Measurements from ENCODE around the gene TSPAN15. TPM values are rescaled to one million over a fixed set of nuclear protein-coding genes. Genes with fewer than 3 reads are reported as not detected.

TSPAN15 gene
- total RNA-seq, 2 experiments from 2014 or later, result 2.4 to 3.1 TPM

DNA sequence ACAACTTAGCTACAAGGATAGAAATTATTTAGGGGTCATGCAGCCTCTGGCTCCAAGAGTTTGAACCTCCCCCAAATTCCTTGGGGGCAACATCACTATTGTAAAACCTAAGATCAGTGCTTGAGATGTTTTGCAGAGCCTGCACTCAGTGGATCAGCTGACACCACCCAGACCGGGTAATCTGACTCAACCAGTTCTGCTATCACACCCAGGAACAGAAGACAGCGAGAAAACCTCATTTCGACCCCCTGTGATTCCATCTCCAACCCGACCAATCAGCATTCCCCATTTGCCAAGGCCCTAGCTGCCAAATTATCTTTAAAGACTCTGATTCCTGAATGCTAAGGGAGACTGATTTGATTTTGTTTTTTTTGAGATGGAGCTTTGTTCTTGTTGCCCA, 39.8 kb upstream of the TSPAN15 start:
- DNase-seq (ENCODE audit: low spot score), result no peak
- BruUV-seq (replicated peaks), result no TSS peak
- H3K36me3 ChIP-seq (ENCODE audit: insufficient read depth, low read length), result no peaks in the 10 kb centered on the region
- no peaks in the 10 kb centered on the region for H3K9me2 ChIP-seq (ENCODE audit: insufficient read depth, low read length)
- H3K4me1 ChIP-seq (ENCODE audit: insufficient read depth, low read length, poor library complexity, severe bottlenecking), result peaks cover 28% of the 10 kb centered on the region
- POLR2A ChIA-PET, result no interaction called here
- H3K27ac ChIP-seq (ENCODE audit: low read depth, low read length, poor library complexity, severe bottlenecking), result no peak overlapping the region
- CTCF ChIA-PET (ENCODE audit: unreplicated experiment), result no interaction called here
- no peak overlapping the region for H3K4me2 ChIP-seq (ENCODE audit: low read length)
- no peak overlapping the region for H3K4me3 ChIP-seq (ENCODE audit: low read depth, low read length, poor library complexity, severe bottlenecking)
- no peak overlapping the region for H2AFZ ChIP-seq (ENCODE audit: low read length)
- no peaks in the 10 kb centered on the region for H4K20me1 ChIP-seq (ENCODE audit: insufficient read depth, low read length)
- intact Hi-C loops (cut with micrococcal nuclease; ENCODE audit: unreplicated experiment), result loop anchor here (10.0 kb wide), 1 partner anchor 407 kb away; no protein-coding TSS in a partner anchor
- H3K79me2 ChIP-seq (ENCODE audit: insufficient read depth, low read depth, low read length), result no peaks in the 10 kb centered on the region
- no peaks in the 10 kb centered on the region for H3K9me3 ChIP-seq (ENCODE audit: low read length)
- TF ChIP-seq EZH2phosphoT487 (IDR thresholded peaks at IDR 0.05; ENCODE audit: borderline replicate concordance, low read depth, low read length), result no peak
- TF ChIP-seq, protein P1, sequence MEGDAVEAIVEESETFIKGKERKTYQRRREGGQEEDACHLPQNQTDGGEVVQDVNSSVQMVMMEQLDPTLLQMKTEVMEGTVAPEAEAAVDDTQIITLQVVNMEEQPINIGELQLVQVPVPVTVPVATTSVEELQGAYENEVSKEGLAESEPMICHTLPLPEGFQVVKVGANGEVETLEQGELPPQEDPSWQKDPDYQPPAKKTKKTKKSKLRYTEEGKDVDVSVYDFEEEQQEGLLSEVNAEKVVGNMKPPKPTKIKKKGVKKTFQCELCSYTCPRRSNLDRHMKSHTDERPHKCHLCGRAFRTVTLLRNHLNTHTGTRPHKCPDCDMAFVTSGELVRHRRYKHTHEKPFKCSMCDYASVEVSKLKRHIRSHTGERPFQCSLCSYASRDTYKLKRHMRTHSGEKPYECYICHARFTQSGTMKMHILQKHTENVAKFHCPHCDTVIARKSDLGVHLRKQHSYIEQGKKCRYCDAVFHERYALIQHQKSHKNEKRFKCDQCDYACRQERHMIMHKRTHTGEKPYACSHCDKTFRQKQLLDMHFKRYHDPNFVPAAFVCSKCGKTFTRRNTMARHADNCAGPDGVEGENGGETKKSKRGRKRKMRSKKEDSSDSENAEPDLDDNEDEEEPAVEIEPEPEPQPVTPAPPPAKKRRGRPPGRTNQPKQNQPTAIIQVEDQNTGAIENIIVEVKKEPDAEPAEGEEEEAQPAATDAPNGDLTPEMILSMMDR (conservative IDR thresholded peaks at IDR 0.05; ENCODE audit: low read length), result no peak

DNA sequence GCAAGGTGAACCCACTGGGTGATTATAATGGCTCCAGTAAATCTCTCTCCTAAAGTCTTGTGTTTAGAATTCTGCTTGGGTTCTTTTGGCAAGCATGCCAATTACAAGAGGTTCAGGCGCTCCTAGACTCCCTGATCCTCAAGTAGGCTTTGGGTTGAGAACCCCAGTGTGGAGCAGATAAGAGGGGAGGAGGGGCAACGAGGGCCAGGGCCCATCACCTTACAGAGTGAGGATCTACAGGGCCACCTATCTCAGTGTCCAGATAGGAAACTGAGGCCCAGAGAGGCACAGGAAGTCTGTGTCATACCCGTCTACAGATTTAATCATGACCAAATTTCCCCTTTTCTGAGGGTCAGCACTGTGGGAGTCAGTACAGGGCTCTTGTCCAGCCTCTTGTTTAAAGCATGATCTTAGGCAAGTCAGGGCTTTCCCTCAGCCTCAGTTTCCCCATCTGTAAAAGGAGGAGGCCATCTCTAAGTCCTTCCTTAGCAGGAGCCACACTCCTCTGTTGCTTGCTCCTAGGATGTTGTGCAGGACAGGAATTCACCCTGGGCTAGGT, 39.0 kb upstream of the TSPAN15 start:
- no peaks in the 10 kb centered on the region for H3K36me3 ChIP-seq (ENCODE audit: insufficient read depth, low read length)
- H2AFZ ChIP-seq (ENCODE audit: low read length), result no peak overlapping the region
- no peak for DNase-seq (ENCODE audit: low spot score)
- no peaks in the 10 kb centered on the region for H4K20me1 ChIP-seq (ENCODE audit: insufficient read depth, low read length)
- H3K9me2 ChIP-seq (ENCODE audit: insufficient read depth, low read length), result no peaks in the 10 kb centered on the region
- intact Hi-C loops (cut with micrococcal nuclease; ENCODE audit: unreplicated experiment), result loop anchor here (10.0 kb wide), 1 partner anchor 408 kb away; no protein-coding TSS in a partner anchor
- no peak overlapping the region for H3K4me2 ChIP-seq (ENCODE audit: low read length)
- H3K4me3 ChIP-seq (ENCODE audit: low read depth, low read length, poor library complexity, severe bottlenecking), result no peak overlapping the region
- ChIA-PET POLR2A (no interaction called here), CTCF (ENCODE audit: unreplicated experiment) (no interaction called here)
- no peaks in the 10 kb centered on the region for H3K79me2 ChIP-seq (ENCODE audit: insufficient read depth, low read depth, low read length)
- no peak overlapping the region for H3K27ac ChIP-seq (ENCODE audit: low read depth, low read length, poor library complexity, severe bottlenecking)
- no TSS peak for BruUV-seq (replicated peaks)
- peaks cover 28% of the 10 kb centered on the region for H3K4me1 ChIP-seq (ENCODE audit: insufficient read depth, low read length, poor library complexity, severe bottlenecking)
- H3K9me3 ChIP-seq (ENCODE audit: low read length), result no peaks in the 10 kb centered on the region
- TF ChIP-seq EZH2phosphoT487 (IDR thresholded peaks at IDR 0.05; ENCODE audit: borderline replicate concordance, low read depth, low read length), result no peak
- TF ChIP-seq, protein P1 (conservative IDR thresholded peaks at IDR 0.05; ENCODE audit: low read length), result no peak

DNA sequence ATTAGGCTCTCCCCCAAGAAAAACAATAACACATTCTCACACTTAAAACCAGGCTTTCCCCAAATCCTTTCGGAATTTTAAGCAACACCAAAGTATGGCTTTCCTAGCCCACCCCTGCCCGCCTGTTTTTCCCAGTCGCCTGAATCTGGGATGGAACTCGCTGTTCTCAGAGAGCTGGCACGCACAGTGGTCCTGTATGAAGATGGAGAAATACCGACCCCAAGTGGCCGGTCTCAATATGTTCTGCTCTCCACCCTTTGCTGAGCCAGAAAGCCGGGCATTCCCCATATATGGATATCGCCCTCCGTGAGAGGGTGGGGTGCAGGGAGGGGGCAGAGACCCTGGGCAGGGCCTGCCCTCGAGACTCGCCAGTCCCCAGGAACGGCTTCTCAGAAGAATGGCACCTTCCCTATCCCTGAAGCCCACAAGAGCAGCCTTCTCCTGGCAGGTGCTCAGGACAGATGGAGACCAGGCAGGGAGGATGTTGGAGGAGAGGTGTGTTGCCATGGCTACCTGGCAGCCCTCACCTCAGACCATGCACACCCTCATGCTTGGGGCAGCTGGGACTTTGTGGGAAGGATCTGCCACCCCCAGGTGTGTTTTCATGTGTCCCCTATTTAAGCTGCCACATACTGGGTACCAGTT, 37.9 kb upstream of the TSPAN15 start:
- H3K79me2 ChIP-seq (ENCODE audit: insufficient read depth, low read depth, low read length), result no peaks in the 10 kb centered on the region
- BruUV-seq (replicated peaks), result no TSS peak
- H3K9me3 ChIP-seq (ENCODE audit: low read length), result no peaks in the 10 kb centered on the region
- no peak overlapping the region for H3K4me2 ChIP-seq (ENCODE audit: low read length)
- no peaks in the 10 kb centered on the region for H4K20me1 ChIP-seq (ENCODE audit: insufficient read depth, low read length)
- H3K36me3 ChIP-seq (ENCODE audit: insufficient read depth, low read length), result no peaks in the 10 kb centered on the region
- H3K9me2 ChIP-seq (ENCODE audit: insufficient read depth, low read length), result no peaks in the 10 kb centered on the region
- H3K27ac ChIP-seq (ENCODE audit: low read depth, low read length, poor library complexity, severe bottlenecking), result no peak overlapping the region
- no peak overlapping the region for H3K4me3 ChIP-seq (ENCODE audit: low read depth, low read length, poor library complexity, severe bottlenecking)
- intact Hi-C loops (cut with micrococcal nuclease; ENCODE audit: unreplicated experiment), result loop anchor here (1.0 to 10.0 kb wide), 2 partner anchors 176 to 409 kb away; no protein-coding TSS in a partner anchor
- CTCF ChIA-PET (ENCODE audit: unreplicated experiment), result no interaction called here
- no peak overlapping the region for H2AFZ ChIP-seq (ENCODE audit: low read length)
- POLR2A ChIA-PET, result no interaction called here
- TF ChIP-seq, protein P1 (conservative IDR thresholded peaks at IDR 0.05; ENCODE audit: low read length), result peak; percentile 86
- TF ChIP-seq EZH2phosphoT487 (IDR thresholded peaks at IDR 0.05; ENCODE audit: borderline replicate concordance, low read depth, low read length), result no peak
- peaks cover 20% of the 10 kb centered on the region for H3K4me1 ChIP-seq (ENCODE audit: insufficient read depth, low read length, poor library complexity, severe bottlenecking)
- DNase-seq (ENCODE audit: low spot score), result peak; percentile 50
